Renal cortex interstitium (tissue), 11 donors: ENCODE data around the gene HMOX1. TPM values are rescaled to one million over a fixed set of nuclear protein-coding genes. Genes with fewer than 3 reads are reported as not detected.

ENCODE experiments used
- DNase-seq, 11 donors: peaks; one replicate each; pipeline ENCODE4 v3.0.0-alpha.2; 2013; ENCODE audit warnings: low read depth in 9 of 11, low spot score in 4 of 11; ENCODE audit errors: extremely low read depth in 1 of 11
- polyA plus RNA-seq, 3 donors: library from polyadenylated mRNA; unstranded; fragments of 120-200 nt; gene quantifications; one replicate each; pipeline ENCODE4 v1.2.1, GENCODE V29; 2013; ENCODE audit not compliant: insufficient read length in 3 of 3

Gene HMOX1
- polyA plus RNA-seq, 3 donors, result 41.4 to 49.6 (median 41.8) TPM

- no peak for DNase-seq
These were observed 59.2 kb downstream of the HMOX1 start for GRCh38 chr22:35440129-35440528.

- DNase-seq, result no peak
These were observed 60.7 kb downstream of the HMOX1 start for GRCh38 chr22:35441489-35442100.

GRCh38 chr22:35442471-35442870 is 61.6 kb downstream of the HMOX1 start:
- no peak for DNase-seq

GRCh38 chr22:35443338-35443737 is 62.4 kb downstream of the HMOX1 start:
- DNase-seq, result no peak

Other genes starting within 250 kb of the HMOX1 start
- gene HMGXB4, start 123.6 kb upstream of the HMOX1 start, polyA plus RNA-seq, result 10 to 100 TPM; 26.0 to 31.3 (median 28.1) TPM
- 10 to 100 TPM; 39.4 to 42.9 (median 40.7) TPM for gene TOM1, start 81.2 kb upstream of the HMOX1 start, polyA plus RNA-seq
- 10 to 100 TPM; 65.1 to 88.3 (median 72.0) TPM for gene MCM5, start 19.0 kb downstream of the HMOX1 start, polyA plus RNA-seq
- 1 to 10 TPM; 2.1 to 2.2 (median 2.1) TPM for gene RASD2, start 159.7 kb downstream of the HMOX1 start, polyA plus RNA-seq
- under 1 TPM in 1 of 3 donors, not detected in 2; 0.47 TPM for gene MB, start 236.2 kb downstream of the HMOX1 start, polyA plus RNA-seq